GM18499 (cell line): ENCODE results near the gene FAF2.

Source experiments
- ATAC-seq: cut with Tn5 transposase; IDR thresholded peaks from one replicate; pipeline ENCODE4 v1.9.1; 2021; ENCODE audit warnings: moderate number of reproducible peaks; ENCODE audit not compliant: insufficient read depth, unreplicated experiment

The FAF2 gene

DNA sequence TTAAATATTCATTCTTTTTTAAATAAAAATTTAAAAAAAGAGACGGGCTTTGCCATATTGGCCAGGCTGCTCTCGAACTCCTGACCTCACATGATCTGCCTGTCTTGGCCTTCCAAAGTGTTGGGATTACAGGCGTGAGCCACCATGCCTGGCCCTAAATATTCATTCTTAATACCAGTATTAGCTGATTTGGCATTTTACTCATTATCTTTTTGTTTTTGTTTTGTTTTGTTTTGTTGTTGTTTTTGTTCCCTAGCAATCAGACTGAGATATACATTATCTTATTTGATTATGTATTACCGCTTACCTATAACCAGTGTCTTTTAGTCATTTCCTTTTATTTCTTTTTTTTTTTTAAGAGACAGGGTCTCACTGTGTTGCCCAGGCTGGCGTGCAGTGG is 51.1 kb downstream of the FAF2 start:
- ATAC-seq, result no peak

DNA sequence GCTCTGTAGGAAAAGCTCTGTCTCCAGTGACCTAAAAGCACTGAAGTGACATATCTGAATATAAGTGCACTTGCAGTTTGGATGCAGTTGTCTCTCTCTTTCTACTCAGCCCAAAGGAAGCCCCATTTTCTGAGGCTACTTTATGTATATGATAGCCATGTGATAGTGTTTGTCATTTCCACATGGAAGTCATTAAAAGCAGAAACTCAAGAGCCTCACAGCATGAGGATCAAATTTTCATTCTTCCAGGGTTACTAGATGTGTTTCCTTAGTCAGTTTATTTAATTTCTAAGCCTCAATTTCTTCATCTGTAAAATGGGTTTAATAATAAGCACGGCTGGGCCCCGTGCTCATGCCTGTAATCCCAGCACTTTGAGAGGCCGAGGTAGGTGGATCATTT is 52.3 kb downstream of the FAF2 start:
- no peak for ATAC-seq

DNA sequence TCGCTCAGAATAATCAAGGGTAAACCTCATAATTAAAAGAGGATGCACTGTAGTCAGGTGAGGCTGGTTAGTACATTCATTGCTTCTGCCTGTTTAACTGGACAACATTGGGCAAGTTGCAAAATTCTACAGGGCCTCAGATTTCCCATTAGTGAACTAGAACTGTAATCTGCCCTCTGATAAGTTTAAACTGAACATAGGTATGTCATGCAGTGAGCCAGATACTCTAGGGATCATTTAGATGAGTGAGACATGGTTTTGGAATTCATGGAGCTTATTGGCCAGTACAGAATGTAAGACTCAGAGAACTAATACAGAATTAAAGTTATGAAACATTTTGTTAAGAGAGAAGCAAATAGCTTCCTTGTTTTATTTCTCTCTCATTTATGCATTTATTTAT is 53.1 kb downstream of the FAF2 start:
- no peak for ATAC-seq

DNA sequence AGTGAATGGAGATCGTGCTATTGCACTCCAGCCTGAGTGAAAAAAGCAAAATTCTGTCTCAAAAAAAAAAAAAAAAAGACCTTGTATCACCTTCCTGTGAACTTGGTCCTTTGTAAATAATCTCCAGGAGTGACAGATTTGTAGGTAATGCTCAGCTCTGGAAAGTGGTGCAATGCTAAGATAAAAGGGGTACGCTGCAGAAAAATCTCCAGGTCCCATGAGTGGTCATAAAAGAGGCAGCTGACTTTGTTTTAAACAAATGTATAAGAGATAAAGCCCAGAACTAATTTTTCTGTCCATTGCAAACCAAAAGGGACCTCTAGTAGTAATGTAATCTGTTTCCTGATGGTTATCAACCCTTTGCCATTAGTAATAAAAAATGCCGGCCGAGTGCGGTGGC is 55.3 kb downstream of the FAF2 start:
- no peak for ATAC-seq

DNA sequence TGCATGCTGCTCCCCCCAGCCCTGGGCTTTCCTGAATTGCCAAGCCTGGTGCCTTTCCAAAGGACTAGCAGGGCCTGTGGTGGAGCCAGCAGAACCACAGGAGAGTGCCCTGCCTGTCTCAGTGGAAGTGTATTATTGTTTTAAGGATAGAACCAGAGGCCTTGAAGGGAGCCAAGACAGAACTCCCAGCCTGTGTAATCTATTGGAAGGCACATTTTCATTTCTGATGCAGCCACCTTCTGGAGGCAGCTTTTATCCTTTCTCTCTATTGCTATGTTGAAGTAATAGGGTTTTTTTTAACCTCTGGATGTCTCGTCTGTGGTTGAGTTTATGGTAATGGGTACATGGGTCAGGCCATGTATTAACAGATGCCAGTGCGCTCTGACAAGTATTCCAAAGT is 59.7 kb downstream of the FAF2 start:
- ATAC-seq, result no peak

DNA sequence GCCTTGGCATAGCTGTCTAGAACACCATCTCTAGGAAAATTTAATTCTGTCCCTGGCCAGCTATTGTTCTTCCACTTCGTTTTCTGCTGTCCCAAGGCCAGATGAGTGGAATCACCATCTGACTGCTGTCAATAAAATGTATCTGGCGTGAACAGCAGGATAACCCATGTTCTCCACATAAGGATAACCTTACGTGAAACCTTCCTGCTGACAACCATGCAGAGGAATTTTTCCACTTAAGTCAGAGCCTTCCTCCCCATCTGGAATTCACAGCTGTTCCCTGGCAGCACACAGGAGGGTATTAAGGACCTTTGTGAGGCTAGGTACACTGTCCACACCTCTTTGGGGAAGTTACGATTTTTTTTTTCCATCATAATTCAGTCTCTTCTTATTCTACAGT is 60.4 kb downstream of the FAF2 start:
- no peak for ATAC-seq

DNA sequence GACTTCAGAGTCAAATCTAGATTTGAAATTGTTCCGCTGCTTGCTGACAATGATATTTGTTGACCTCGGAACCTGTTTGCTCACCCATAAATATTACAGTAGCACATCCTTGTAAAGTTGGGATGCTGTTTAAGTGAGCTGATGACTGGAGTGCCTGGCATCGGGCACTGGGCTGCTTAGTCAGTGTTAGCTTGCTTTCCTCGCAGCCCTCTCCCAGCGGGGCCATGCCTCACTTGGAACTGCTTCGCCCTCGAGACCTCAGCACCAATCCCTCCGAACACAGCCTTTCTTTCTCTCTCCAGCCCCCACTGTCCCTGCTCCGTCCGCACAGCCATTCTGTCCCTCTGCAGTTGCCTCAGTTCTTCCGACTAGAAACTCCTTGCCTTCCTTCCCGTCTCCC is 65.6 kb downstream of the FAF2 start:
- no peak for ATAC-seq

DNA sequence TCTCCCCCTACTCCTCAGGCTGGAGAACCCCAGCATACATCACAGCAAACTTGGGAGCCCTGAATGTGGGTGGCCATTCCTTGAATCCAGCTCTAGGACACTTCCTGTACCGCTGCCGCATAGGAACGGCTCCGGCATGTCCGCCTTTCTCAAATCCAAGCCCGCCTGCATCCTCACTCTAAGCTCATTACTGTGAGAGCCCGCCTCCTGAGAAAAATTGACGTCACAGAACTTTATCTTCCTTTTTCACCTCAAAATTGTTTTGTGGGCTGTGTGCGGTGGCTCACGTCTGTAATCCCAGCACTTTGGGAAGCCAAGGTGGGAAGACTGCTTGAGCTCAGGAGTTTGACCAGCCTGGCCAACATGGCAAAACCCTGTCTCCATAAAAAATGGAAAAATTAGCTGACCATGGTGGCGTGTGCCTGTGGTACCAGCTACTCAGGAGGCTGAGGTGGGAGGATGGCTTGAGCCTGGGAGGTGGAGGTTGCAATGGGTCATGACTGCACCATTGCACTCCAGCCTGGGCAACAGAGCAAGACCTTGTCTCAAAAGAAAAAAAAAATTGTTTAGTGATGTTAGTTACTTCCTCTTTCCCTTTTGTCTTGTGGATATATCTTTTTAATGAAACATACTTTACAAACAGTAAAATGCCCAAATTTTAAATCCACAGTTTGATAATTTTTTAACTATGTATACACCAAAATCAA is 66.2 kb downstream of the FAF2 start:
- ATAC-seq, result no peak

DNA sequence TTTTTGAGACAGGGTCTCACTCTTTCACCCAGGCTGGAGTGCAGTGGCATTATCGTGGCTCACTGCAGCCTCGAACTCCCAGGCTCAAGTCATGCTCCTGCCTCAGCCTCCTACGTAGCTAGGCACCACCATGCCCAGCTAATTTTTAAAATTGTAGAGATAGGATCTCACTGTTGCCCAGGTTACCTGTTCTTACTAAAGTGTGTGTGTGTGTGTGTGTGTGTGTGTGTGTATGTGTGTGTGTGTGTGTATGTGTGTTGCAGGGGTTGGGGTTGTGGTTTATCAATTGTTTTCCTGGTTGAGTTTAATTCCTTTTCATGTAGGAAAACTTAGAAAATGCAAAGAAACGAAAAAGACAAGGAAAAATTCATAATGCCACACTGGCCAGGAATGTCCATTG is 67.2 kb downstream of the FAF2 start:
- no peak for ATAC-seq

DNA sequence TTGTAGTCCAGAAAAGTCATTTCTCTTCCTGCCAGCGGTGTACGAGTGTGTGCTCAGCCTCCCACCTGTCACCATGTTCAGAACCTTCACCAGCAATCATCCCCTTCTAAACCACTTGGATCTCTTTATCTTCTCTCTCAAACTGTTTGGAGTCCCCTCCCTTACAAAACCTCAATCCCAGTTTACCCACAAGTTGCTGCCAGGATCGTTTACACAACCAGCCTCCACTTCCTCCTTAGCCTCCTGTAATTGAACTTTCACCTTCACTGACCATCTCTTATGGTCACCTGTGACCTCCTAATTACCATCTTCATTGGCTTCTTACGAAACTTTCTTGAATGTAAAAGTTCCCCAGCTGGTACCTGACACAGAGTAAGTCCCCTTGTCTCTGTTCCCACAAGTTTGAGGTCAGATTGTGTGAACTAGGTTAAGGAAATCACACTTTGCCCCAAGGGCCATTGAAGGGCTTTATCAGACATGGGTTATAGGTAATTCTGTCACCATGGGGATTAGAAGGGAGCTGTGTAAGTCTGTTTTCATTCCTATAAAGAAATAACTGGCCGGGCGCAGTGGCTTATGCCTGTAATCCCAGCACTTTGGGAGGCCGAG is 69.0 kb downstream of the FAF2 start:
- no peak for ATAC-seq

DNA sequence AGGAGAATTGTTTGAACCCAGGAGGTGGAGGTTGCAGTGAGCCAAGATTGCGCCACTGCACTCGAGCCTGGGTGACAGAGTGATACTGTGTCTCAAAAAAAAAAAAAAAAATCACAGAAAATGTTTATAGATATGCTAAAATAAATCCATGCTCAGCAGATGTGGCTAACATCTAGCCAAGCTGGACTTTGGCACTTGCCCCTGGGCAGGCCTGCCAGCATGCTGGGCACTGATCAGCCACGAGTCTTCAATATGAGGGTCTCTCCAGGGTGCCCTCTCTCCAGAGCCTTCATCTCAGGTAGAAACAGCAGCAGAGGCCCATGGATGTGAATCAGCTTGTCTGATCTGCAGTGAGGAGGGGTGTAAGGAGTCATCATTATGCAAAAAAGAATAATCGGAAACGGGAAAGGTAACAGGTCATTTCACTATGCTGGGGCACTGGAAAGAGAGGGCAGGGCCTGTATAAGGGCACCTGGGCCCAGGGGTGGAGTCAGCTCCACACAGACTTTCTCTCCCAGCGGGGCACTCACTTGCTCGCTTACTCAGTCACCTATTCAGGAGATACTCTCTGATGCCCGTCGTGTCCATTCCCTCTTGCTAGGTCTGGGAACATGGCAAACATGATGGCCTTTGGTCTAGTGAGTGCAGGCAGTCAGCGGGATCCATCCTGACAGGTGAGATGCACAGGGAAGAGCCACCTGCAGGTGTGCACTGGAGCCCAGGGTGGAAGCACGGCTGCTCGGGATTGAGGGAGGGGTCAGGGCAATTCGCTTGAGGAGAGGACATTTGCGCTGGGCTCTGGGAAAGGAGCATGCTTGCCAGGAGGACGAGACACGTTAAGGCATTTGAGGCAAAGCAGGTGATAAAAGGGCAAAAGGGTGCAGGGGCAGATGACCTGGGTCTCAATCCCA is 71.9 kb downstream of the FAF2 start:
- no peak for ATAC-seq

DNA sequence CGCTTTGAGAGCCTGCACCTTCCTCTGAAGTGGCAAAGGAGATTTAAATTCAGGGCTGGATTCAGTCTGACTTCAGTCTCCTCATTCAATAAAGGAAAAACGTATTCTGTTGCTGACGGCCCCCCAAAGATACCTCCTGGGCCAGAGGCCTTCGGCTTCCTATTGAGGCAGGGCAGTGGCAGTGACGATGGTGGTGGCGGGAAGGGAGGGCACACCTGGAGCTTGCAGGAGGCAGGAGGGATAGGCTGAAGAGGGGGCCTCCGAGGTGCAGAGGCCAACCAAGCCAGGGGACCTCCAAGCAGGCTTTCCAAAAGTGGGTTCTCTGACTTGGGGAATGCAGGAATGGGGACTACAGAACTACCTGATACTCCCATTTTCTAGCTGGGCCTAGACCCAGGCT is 73.1 kb downstream of the FAF2 start:
- ATAC-seq, result no peak

DNA sequence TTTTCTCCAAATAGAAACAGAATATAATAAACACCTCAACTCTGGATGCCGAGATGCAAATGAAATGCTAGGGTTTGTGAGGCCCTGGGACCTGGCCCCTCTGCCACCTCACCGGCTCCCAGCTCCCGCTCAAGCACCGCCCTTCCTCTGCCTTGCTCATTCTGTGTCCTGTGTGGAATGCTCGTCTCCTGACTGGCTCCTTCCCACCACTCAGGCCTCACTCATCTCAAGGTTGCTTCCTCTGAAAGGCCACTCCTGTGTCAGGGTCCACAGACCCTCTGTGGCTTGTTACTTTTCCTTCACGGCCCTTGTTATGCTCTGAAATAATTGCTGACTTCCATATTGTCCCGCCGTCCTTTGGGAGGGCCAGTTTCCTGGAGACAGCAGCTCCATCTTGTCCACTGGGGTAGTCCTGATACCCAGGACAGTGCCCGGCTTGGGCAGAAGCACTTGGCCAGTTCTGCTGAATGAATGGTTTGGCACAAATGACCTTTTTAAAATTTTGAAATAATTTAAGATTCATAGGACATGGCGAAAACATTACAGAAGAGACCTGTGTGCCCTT is 73.6 kb downstream of the FAF2 start:
- ATAC-seq, result no peak

DNA sequence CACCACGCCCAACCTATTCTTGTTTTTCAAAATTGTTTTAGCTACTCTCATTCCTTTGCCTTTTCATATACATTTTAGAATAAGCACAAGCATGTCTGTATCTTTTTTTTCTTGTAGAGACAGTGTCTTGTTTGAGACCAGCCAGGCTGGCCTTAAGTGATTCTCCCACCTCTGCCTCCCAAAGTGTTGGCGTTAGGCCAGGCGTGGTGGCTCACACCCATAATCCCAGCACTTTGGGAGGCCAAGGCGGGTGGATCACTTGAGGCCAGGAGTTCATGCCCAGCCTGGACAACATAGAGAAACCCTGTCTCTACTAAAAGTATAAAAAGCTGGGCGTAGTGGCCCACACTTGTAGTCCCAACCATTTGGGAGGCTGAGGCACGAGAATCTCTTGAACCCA is 76.0 kb downstream of the FAF2 start:
- no peak for ATAC-seq

DNA sequence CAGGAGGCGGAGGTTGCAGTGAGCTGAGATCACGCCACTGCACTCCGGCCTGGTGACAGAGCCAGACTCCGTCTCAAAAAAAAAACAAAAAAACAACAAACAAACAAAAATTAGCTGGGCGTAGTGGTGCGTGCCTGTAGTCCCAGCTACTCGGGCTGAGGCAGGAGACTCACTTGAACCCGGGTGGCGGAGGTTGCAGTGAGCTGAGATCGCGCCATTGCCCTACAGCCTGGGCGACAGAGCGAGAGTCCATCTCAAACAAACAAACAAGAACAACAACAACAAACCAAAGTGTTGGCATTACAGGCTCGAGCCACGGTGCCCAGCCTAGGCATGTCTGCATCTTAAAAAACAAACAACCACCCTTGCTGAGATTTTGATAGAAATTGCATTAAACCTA is 76.8 kb downstream of the FAF2 start:
- ATAC-seq, result no peak

DNA sequence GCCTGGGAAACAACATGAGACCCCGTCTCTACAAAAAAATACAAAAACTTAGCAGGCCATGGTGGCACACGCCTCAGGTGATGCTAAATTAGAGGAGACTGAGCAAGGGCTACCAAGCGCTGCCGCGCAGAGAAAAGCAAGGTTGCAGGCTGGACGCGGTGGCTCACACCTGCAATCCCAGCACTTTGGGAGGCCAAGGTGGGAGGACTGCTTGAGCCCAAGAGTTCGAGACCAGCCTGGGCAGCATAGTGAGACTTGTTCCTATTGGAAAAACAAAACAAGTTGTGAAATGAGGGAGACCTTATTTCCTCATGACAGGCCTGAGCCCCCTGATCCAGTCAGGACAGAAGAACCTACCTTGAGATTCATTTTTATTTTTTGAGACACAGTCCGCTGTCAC is 77.5 kb downstream of the FAF2 start:
- ATAC-seq, result no peak

DNA sequence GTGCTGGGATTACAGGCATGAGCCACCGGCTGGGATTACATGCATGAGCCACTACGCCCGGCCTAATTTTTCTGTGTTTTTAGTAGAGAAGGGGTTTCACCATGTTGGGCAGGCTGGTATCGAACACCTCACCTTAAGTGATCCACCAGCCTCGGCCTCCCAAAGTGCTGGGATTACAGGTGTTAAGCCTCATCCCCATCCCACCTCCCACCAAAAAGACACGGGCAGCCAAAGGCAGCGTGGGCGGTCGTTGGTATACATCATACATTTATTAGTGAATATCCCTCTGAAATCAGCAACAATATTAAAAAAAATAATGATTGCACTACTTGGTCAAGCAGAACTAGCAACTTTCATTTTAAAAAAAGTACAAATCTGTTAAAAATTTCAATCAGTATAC is 78.3 kb downstream of the FAF2 start:
- ATAC-seq, result no peak

DNA sequence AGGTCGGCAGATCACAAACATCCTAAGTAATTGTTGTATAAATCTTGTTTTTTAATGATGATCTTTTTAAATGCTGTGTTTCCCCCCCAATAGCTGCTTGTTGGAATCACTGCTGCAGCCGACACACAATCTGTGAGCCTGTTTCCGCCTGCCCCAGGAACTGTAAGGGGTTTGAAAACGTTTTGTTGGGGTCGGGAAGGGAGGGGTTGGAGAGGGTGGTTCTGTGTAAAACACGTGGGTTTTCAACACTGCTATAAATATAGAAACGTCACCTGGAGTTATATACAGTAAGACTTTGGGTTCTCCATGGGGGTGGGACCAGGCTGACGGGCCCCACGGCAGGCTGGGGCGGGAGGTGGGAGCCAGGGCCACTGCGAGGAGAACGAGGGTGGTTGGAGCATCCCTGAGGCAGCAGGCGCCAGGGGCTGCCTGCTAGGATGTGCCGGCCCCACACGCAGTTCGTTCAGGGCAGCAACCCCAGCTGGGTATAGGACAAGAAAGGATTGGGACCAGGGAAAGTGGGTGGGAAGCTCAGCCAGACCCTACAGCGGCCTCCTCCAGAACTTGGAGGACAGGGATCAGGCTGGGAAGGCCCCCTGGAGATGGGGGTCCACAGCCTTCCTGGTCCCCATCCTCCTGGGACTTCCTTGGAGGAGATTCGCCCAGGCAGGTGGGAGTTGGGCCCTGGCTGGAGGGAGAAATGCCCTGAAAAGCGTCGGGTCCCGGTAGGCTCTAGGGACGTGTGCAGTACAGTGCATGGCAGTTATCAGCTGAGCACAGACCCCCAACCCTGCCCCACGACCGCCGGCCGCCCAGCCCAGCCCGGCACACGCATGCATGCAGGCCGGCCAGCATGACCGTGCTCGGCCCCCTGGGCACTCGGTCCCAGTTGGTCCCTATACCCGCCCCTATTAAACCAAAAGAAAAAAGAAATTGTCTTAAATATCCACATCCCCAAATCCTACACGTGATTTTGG is 79.3 kb downstream of the FAF2 start:
- ATAC-seq, result no peak

DNA sequence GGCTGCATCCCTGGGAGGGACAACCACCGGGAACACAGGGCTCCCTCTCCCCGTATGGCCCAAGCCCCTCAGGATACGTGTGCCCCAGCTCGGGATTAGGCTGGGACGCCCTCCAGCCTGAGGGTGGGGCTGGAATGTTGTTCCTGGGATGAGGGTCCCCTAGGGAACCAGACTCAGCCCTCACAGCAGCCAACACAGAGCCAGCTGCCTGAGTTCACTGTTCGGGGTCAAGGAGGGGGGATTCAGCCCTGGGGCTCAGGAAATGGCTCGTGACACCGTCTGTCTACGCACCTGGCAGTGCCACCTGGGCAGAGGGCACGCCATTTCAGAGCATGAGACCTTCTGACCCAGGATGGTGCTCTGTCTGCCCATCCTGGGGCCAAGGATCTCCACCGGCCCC is 80.1 kb downstream of the FAF2 start:
- ATAC-seq, result no peak

DNA sequence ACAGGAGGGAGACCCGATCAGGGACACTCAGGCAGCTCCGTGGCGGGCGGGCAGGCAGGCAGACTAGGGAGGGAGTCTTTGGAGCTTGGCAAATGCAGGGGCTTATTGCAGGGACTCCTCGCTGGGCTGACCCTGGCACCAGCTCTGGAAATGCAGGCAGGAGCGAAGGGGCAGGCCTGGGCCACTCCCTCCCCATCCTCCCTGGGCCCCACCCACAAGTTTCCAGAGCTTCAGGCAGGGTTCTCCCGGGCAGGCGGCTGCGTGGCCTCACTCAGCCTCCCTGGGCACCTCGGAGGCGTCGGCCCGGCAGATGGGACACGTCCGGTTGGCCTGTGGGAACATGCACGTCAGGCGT is 80.6 kb downstream of the FAF2 start:
- ATAC-seq, result no peak
